OCI-LY1 (cell line): ENCODE measurements around the gene PDXDC1.
"Not testable (repeated sequence)": the region's sequence is repeated elsewhere in the genome, so short reads cannot be mapped to it uniquely, and the experiment has no call there.

Experiments
- CTCF ChIP-seq: fragments of 200-600 bp; sonication (generic), shearing (Covaris generic); IDR thresholded peaks from 2 replicates; pipeline ENCODE4 v1.5.1; 2017; ENCODE audit warnings: mild to moderate bottlenecking, antibody characterized with exemption, low read length, moderate library complexity, mixed read lengths
- EZH2 ChIP-seq: fragments of 200-600 bp; sonication (generic), shearing (Covaris generic); IDR thresholded peaks from 2 replicates; pipeline ENCODE4 v1.8.0; 2017; ENCODE audit warnings: borderline replicate concordance, mixed run types, mild to moderate bottlenecking, antibody characterized with exemption, low read length, moderate library complexity, mixed read lengths

DNA sequence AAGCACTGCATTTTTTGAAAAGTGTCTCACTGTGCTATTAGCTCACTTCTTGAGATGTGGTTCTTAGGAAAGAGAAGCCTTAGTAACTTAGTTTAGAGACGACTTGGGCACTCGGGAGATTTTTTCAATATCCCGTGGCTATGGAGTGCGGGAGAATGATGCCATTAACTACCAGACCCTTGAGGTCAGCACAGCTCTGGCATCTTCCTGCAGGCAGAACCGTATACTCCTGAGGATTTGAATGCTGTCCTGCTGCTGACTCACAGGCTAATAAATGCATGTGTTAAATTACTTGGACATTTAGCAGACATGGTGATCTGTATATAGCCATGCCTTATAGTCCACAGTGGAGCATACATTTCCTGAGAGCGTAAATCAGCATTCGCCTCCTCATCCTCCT lies 46.6 kb downstream of the PDXDC1 start:
- not testable (repeated sequence) for TF ChIP-seq CTCF, EZH2
